NT2/D1 (cell line): ENCODE data around the gene MYOT.

Experiments
- SUZ12 ChIP-seq: IDR thresholded peaks from 2 replicates; pipeline ENCODE4 v1.6.1; 2011; ENCODE audit not compliant: insufficient read length, insufficient read depth; ENCODE audit errors: extremely low read depth
- YY1 ChIP-seq: IDR thresholded peaks from 2 replicates; pipeline ENCODE4 v1.6.1; 2011; ENCODE audit not compliant: insufficient read length, insufficient read depth
- ZNF274 ChIP-seq: IDR thresholded peaks from 2 replicates; pipeline ENCODE4 v1.6.1; 2011; ENCODE audit warnings: mild to moderate bottlenecking, low read depth, low read length

DNA sequence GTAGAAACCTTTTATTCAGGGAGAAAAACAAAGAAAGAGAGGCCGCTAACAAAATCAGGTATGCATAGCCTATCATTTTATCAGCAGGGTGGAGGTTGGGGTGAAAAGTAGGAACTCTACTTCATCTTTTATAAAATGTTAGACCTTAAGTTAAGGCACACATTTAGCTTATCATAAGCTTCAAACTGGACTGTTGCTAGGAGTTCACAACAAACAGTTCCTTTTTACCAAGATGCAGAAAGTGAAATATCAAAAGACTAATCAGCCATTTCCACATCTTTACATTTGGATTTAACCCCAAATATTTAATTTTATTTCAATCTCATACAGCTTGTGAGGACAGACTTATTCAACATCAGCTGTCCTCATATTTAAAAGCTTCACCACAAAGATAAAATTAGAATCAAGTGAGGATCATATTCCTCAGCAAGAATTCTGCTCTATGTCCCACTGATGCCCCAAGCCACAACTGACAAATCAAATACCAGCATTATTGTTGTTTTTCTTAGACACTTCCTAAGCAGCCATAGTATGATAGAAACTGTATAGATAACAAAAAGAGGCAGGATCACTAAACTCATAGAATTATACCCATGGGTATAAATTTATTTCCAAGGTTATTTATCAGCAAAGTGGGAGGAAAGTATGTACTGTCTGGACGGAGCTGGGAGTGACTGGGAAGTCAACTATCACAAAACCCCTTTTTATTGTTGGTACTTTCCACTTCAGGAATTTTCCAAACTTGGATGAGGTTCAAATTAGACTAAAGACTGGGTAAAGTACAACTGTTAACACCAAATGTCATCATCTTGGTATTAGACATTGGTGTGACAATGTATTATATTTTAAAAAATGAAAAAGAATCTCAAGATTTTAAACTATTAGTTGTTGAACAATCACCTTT, 29.9 kb upstream of the MYOT start:
- TF ChIP-seq ZNF274 (no peak), YY1 (no peak), SUZ12 (no peak)
